Upper lobe of left lung (tissue), 4 donors: ENCODE data around the gene ZC3HAV1L.

Experiments used
- EP300 ChIP-seq, 4 donors: sonication (generic); formaldehyde crosslinking; IDR thresholded peaks; one replicate each; pipeline ENCODE4 v1.5.1; 2017; ENCODE audit warnings: antibody characterized with exemption in 4 of 4, control low read depth in 2 of 4
- POLR2A ChIP-seq, 4 donors: fragments of 450-650 bp; IDR thresholded peaks; one replicate each; pipeline ENCODE4 v1.5.1; 2016 to 2017; ENCODE audit warnings: antibody characterized with exemption in 4 of 4, mild to moderate bottlenecking in 2 of 4
- POLR2AphosphoS5 ChIP-seq, 2 donors: sonication (generic); formaldehyde crosslinking; IDR thresholded peaks; one replicate each; pipeline ENCODE4 v1.5.1; 2017; ENCODE audit warnings: antibody characterized with exemption in 2 of 2
- TF ChIP-seq, protein P1 (sequence below), 6 experiments: fragments of 450-650 bp in 4 of 6; fragments of 200-600 bp in 2 of 6; sonication (generic) in 2 of 6; IDR thresholded peaks; one replicate each; pipeline ENCODE4 v1.5.1; 2016 to 2019; ENCODE audit warnings: antibody characterized with exemption in 6 of 6

DNA sequence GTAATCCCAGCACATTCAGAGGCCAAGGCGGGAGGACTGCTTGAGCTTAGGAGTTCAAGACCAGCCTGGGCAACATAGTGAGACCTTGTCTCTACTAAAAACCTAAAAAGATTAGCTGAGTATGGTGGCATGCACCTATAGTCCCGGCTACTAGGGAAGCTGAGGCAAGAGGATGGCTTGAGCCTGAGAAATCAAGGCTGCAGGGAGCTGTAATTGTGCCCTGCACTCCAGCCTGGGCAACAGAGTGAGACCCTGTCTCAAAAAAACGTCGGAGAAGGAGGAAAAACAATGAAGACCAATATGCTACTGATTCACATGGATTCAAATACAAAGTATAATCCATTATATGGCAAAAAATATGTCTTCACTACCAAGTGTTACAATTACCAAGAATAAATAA lies 13.6 kb downstream of the ZC3HAV1L start:
- TF ChIP-seq, protein P1, sequence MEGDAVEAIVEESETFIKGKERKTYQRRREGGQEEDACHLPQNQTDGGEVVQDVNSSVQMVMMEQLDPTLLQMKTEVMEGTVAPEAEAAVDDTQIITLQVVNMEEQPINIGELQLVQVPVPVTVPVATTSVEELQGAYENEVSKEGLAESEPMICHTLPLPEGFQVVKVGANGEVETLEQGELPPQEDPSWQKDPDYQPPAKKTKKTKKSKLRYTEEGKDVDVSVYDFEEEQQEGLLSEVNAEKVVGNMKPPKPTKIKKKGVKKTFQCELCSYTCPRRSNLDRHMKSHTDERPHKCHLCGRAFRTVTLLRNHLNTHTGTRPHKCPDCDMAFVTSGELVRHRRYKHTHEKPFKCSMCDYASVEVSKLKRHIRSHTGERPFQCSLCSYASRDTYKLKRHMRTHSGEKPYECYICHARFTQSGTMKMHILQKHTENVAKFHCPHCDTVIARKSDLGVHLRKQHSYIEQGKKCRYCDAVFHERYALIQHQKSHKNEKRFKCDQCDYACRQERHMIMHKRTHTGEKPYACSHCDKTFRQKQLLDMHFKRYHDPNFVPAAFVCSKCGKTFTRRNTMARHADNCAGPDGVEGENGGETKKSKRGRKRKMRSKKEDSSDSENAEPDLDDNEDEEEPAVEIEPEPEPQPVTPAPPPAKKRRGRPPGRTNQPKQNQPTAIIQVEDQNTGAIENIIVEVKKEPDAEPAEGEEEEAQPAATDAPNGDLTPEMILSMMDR (IDR thresholded peaks at IDR 0.05) = no peak
- no peak for TF ChIP-seq POLR2A (IDR thresholded peaks at IDR 0.05)
- TF ChIP-seq POLR2AphosphoS5 (IDR thresholded peaks at IDR 0.05) = no peak
- no peak for TF ChIP-seq EP300 (IDR thresholded peaks at IDR 0.05)
